HG02973 (cell line): ENCODE data around the gene EML1.

Source experiments
- ATAC-seq: cut with Tn5 transposase; IDR thresholded peaks from one replicate; pipeline ENCODE4 v1.9.1; 2021; ENCODE audit warnings: moderate library complexity; ENCODE audit not compliant: unreplicated experiment

EML1 gene

GRCh38 chr14:99803106-99803775 is 10.0 kb downstream of the EML1 start:
- ATAC-seq, result no peak

DNA sequence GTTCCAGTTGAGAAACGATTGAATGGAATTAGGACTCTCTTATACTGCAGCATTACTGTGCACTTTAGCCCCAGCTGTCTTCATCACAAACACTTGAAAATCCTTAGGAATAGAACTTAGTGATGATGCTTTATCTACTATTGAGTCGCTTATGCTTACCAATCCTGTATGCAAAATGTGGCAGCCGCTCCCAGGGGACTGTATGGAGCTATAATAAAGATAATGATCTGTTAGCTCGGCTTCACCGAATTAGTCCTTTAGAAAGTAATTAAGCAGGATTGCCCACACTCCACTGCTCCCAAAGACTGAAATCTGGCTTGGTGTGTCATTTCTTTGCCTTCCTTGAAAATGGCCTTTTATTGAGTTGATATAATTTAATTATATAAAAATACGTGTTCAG is 10.6 kb downstream of the EML1 start:
- ATAC-seq, result no peak

- no peak for ATAC-seq
These were observed 12.7 kb downstream of the EML1 start for GRCh38 chr14:99805757-99806439.

- ATAC-seq, result no peak
These were observed 13.6 kb downstream of the EML1 start for GRCh38 chr14:99806836-99807235.

DNA sequence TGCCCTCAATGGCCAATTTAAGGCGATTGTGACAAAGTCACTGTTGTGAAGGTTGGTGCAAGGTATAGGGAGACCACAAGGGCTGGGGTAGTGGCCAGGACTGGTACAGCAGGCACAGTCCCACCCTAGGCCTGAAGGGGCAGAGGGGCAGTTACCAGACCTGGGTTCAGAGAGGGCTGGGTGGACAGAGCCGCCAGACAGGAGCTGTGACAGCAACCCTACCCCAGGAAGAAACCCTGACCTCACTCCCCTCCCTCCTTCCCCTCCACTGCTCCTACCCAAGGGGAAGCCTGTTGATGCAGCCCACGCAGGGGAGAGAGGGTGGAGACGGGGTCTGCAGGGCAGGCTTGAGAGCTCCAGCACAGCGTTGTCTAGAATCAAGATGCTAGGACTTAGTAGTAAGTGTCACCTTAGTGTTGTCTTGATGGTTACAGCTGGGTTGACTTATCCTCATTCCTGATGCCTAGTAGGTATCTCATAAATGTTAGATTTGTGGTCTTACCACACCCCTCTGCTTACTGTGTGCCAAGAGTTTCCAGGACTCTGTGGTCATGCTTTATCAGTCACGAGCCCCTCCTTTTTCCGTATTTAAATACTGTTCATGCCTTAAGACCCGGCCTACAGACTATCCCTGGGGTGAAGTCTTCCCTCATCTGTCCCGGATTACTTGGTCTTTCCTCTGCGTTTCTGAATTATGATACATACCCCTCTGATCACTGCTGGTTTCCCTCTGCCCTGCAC is 14.4 kb downstream of the EML1 start:
- no peak for ATAC-seq

GRCh38 chr14:99808154-99808505 is 14.9 kb downstream of the EML1 start:
- no peak for ATAC-seq

DNA sequence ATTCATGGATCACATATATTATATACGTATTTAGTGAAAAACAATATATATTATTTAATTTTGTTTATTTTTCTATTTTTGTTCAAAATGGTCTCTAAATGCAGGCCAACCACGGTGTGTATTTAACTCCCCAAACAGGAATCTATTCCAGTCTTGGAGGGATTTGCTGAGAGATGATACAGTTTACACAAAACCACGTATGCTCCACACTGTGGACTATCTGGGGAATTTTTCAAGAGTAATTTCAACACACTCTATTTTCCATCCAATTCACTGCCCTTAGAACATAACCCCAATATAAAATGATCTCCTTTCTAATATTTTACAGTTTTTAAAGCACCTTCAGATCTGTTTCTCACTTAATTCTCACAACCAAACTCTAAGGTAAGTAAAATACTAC is 15.3 kb downstream of the EML1 start:
- no peak for ATAC-seq

DNA sequence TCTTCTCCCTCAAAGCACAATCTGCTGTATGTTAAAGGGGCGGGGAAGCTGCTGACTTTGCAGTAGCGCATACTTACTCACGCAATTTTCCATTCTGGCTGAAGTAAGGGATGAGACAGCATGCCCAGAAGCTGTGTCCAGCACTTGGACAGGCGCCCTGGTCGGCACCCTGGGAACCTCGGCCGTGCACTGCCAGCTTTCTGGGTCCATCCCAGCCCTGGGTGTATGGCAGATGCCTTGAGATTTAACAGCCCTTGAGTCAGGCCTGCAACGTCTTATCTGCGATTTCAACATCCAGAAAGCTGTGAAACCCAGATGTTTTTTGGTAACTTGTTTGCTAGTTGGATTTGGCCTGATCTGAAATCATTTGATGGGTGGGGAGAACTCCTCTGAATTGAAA is 16.1 kb downstream of the EML1 start:
- no peak for ATAC-seq

DNA sequence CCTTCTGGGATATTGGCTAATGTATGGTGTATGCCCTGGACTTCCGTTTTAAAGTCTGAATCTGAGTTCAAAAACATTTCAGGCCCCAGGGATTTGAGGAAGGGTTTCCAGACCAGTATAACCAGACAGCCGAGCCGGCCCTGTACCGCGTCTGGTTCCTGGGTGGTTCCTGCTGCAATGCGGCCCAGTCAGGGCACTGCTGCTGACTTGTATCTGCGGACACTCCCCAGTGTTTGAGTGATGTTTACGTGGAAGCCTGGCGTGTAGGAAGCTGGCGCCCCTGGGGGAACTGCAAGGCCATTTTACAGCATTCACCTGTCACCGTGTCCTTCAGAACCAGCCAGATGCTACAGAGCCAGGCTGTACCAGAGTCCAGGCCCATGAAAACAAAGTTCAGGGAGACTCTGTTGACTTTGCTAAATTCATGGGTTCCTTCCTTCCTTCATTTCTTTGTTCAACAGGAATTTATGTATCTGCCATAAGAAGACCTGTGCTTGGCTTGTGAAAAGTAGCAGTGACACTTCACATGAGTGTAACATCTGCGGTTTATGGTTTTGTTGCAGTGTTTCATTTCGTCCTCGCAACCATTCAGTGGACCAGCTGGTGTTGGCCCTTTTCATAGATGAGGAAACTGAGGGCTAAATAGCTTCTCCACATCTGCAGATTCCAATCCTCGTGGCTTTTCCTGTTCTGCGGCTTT is 16.8 kb downstream of the EML1 start:
- ATAC-seq, result no peak

GRCh38 chr14:99810559-99810874 is 17.3 kb downstream of the EML1 start:
- ATAC-seq, result no peak

DNA sequence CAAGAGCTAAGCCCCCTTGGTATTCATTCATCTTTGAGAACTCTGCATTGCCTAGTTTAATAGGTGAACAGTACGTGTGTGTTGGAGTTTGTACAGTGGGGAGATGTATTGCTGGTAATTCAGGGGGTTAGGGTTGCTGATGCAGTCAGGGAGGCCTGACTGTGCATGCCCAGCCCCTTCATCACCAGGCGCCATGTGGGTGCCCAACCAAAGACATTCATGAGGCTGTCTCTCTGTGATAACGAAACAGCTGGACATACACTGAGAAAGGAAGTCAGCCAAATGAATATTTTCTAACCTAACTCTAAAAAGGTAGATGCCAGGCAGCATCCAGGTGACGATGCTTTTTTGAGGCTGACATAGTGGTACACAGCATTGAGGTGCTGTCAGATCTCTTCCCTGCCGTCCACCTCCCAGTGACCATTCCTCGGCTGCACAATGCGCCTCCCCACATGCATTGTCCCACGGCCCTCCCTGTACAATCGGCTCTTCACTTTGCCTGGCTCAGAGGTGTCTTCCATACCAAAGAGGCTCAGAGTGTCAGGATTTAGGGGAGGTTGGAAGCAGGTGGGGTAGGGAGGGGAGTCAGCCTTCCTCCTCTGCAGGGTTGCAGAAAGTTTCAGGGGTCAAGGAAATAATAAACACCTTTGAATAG is 19.0 kb downstream of the EML1 start:
- no peak for ATAC-seq

- ATAC-seq, result no peak
These were observed 19.7 kb downstream of the EML1 start for GRCh38 chr14:99812892-99813291.

- no peak for ATAC-seq
These were observed 22.5 kb downstream of the EML1 start for GRCh38 chr14:99815696-99816095.

- no peak for ATAC-seq
These were observed 23.0 kb downstream of the EML1 start for GRCh38 chr14:99816217-99816616.

DNA sequence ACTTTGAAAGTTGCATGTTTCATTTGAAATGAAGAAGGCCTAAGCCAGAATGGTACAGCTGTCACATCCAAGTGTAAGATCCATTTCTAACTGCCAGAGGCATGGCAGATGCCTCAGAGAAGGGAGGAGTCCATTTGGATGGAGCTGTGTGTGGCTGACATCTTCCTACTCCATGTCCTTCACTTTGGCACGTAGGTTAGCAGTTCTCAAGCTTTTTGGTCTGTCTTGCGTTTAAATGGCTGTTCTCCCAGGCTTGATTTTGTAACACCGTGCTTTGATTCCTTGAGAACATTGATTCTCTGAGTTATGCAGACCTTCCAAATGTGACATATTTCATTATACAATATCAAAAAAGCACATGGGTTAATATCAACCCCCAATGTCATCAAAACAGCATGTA is 23.4 kb downstream of the EML1 start:
- no peak for ATAC-seq

DNA sequence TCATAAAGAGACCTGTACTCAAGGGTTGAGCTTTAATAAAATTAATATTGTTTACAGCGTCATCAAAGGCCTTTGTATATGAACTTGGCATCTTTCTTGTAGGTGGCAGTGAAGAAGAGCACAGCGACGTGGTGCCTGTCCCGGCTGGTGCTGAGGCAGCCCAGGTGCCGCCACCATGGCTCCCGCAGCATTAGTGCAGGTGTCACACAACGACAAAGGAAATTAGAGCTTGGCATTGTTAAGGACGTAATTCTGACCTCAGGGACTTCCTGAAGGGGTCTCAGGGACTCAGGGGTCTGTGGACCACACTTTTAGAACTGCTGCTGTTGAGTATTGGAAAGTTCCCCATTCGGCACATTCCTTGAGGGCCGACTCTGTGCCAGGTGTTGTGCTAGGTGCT is 24.1 kb downstream of the EML1 start:
- ATAC-seq, result no peak

DNA sequence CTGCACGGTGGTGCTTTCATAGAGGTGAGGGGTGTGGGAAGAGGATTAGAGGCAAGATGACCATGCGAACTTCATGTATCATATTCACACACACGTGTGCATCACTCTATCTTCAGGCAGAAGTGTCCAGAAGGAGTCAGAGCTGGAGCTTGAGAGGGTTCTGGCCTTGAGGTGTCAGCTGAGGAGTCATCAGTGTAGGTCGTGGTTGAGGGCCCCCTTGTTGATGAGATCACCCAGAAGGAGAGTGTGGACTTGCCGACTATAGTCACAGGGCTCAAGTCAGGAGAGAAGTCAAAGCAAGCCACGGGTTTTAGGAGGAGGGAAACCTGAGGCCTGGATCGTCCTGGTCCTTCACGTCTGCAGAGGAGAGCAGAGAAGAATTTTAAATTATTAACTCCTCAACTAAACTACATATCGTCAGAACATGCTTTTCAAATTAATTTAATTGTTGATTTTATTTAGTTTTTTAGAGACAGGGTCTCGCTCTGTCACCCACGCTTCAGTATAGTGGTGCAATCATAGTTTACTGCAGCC is 25.4 kb downstream of the EML1 start:
- no peak for ATAC-seq

GRCh38 chr14:99819514-99819913 is 26.3 kb downstream of the EML1 start:
- no peak for ATAC-seq

- no peak for ATAC-seq
These were observed 27.6 kb downstream of the EML1 start for GRCh38 chr14:99820702-99821331.
